ENCODE data around the gene RASGRF1. TPM values are rescaled to one million over a fixed set of nuclear protein-coding genes. Genes with fewer than 3 reads are reported as not detected.

RASGRF1 gene
- total RNA-seq, 1 donor, result under 0.01 TPM

GRCh38 chr15:79037848-79038247 lies 52.7 kb downstream of the RASGRF1 start:
- no peak overlapping the region for H2AFZ ChIP-seq (ENCODE audit: low read length)
- H3K27me3 ChIP-seq (ENCODE audit: insufficient read depth, low read length), result peaks cover 20% of the 10 kb centered on the region
- peaks cover 4% of the 10 kb centered on the region for H3K9me3 ChIP-seq (ENCODE audit: low read depth, low read length)
- H3K4me1 ChIP-seq (ENCODE audit: insufficient read depth, low read length), result no peaks in the 10 kb centered on the region
- H4K20me1 ChIP-seq (ENCODE audit: insufficient read depth, low read length), result no peaks in the 10 kb centered on the region
- no peak overlapping the region for H3K4me3 ChIP-seq (ENCODE audit: insufficient read depth, low read length)
- no peaks in the 10 kb centered on the region for H3K79me2 ChIP-seq (ENCODE audit: insufficient read depth, low read length)
- no peaks in the 10 kb centered on the region for H3K36me3 ChIP-seq (ENCODE audit: insufficient read depth, low read length)
- no peak for TF ChIP-seq CTCF (IDR thresholded peaks at IDR 0.05; ENCODE audit: extremely low read depth, low read depth, low read length)
- DNase-seq (ENCODE audit: insufficient read length, low spot score, missing footprints), result no peak
- no peak overlapping the region for H3K27ac ChIP-seq (ENCODE audit: low read depth, low read length)
- H3K4me2 ChIP-seq (ENCODE audit: insufficient read depth, low read length), result no peak overlapping the region

- Histone ChIP-seq H2AFZ (ENCODE audit: low read length) (no peak overlapping the region), H3K4me1 (ENCODE audit: insufficient read depth, low read length) (no peaks in the 10 kb centered on the region), H3K4me3 (ENCODE audit: insufficient read depth, low read length) (no peak overlapping the region), H3K36me3 (ENCODE audit: insufficient read depth, low read length) (no peaks in the 10 kb centered on the region), H3K9me3 (ENCODE audit: low read depth, low read length) (no peaks in the 10 kb centered on the region), H3K4me2 (ENCODE audit: insufficient read depth, low read length) (no peak overlapping the region), H3K27ac (ENCODE audit: low read depth, low read length) (no peak overlapping the region), H4K20me1 (ENCODE audit: insufficient read depth, low read length) (no peaks in the 10 kb centered on the region), H3K27me3 (ENCODE audit: insufficient read depth, low read length) (peaks cover 20% of the 10 kb centered on the region), H3K79me2 (ENCODE audit: insufficient read depth, low read length) (no peaks in the 10 kb centered on the region)
- no peak for DNase-seq (ENCODE audit: insufficient read length, low spot score, missing footprints)
- no peak for TF ChIP-seq CTCF (IDR thresholded peaks at IDR 0.05; ENCODE audit: extremely low read depth, low read depth, low read length)
Measured at GRCh38 chr15:79036323-79036722, 54.3 kb downstream of the RASGRF1 start.

GRCh38 chr15:79035814-79036213 lies 54.8 kb downstream of the RASGRF1 start:
- peak overlapping the region; percentile 29 for H2AFZ ChIP-seq (ENCODE audit: low read length)
- no peaks in the 10 kb centered on the region for H3K9me3 ChIP-seq (ENCODE audit: low read depth, low read length)
- H3K27me3 ChIP-seq (ENCODE audit: insufficient read depth, low read length), result peaks cover 20% of the 10 kb centered on the region
- H3K27ac ChIP-seq (ENCODE audit: low read depth, low read length), result no peak overlapping the region
- no peak for TF ChIP-seq CTCF (IDR thresholded peaks at IDR 0.05; ENCODE audit: extremely low read depth, low read depth, low read length)
- H3K4me2 ChIP-seq (ENCODE audit: insufficient read depth, low read length), result peak overlapping the region; percentile 24
- H3K4me3 ChIP-seq (ENCODE audit: insufficient read depth, low read length), result no peak overlapping the region
- H3K4me1 ChIP-seq (ENCODE audit: insufficient read depth, low read length), result no peaks in the 10 kb centered on the region
- H3K79me2 ChIP-seq (ENCODE audit: insufficient read depth, low read length), result no peaks in the 10 kb centered on the region
- H3K36me3 ChIP-seq (ENCODE audit: insufficient read depth, low read length), result no peaks in the 10 kb centered on the region
- no peaks in the 10 kb centered on the region for H4K20me1 ChIP-seq (ENCODE audit: insufficient read depth, low read length)
- no peak for DNase-seq (ENCODE audit: insufficient read length, low spot score, missing footprints)

GRCh38 chr15:79035111-79035601 lies 55.4 kb downstream of the RASGRF1 start:
- Histone ChIP-seq H3K27ac (ENCODE audit: low read depth, low read length) (no peak overlapping the region), H4K20me1 (ENCODE audit: insufficient read depth, low read length) (no peaks in the 10 kb centered on the region), H3K4me2 (ENCODE audit: insufficient read depth, low read length) (no peak overlapping the region), H3K79me2 (ENCODE audit: insufficient read depth, low read length) (no peaks in the 10 kb centered on the region), H2AFZ (ENCODE audit: low read length) (no peak overlapping the region), H3K4me3 (ENCODE audit: insufficient read depth, low read length) (no peak overlapping the region), H3K27me3 (ENCODE audit: insufficient read depth, low read length) (peaks cover 20% of the 10 kb centered on the region), H3K36me3 (ENCODE audit: insufficient read depth, low read length) (no peaks in the 10 kb centered on the region), H3K9me3 (ENCODE audit: low read depth, low read length) (no peaks in the 10 kb centered on the region), H3K4me1 (ENCODE audit: insufficient read depth, low read length) (no peaks in the 10 kb centered on the region)
- TF ChIP-seq CTCF (IDR thresholded peaks at IDR 0.05; ENCODE audit: extremely low read depth, low read depth, low read length), result peak; percentile 31
- DNase-seq (ENCODE audit: insufficient read length, low spot score, missing footprints), result peak; percentile 84

Measured in osteoblast (primary cell).